MCF 10A (cell line): Measurements from ENCODE around the gene TNP2. TPM values are rescaled to one million over a fixed set of nuclear protein-coding genes. Genes with fewer than 3 reads are reported as not detected.

Experiments used
- BruUV-seq: library from RNA; stranded (reverse); fragments of 400-500 nt; replicated peaks from 2 replicates; lab custom pipeline; 2021; lab: Mats Ljungman, UMichigan
- CTCF ChIA-PET: fragments of 300-600 bp; sonication (Branson Sonifier 250); formaldehyde crosslinking; extraction: SDS; loops from one replicate; lab custom pipeline; 2021; ENCODE audit warnings: antibody characterized with exemption, inconsistent platforms; lab: Yijun Ruan, JAX
- POLR2A ChIA-PET: fragments of 300-600, 350-650 bp; sonication (Branson Sonifier 250); formaldehyde crosslinking; extraction: SDS; loops from one replicate; lab custom pipeline; 2020; ENCODE audit warnings: antibody characterized with exemption, inconsistent platforms; lab: Yijun Ruan, JAX
- DNase-seq: peaks from one replicate; pipeline ENCODE4 v3.0.0-alpha.2; 2018; ENCODE audit not compliant: unreplicated experiment
- H3K27ac Mint-ChIP-seq: one replicate; pipeline ENCODE4 v1.8.0; 2022; ENCODE audit warnings: mild to moderate bottlenecking, low read depth, mixed read lengths; ENCODE audit not compliant: unreplicated experiment
- H3K27me3 Mint-ChIP-seq: one replicate; pipeline ENCODE4 v1.8.0; 2022; ENCODE audit warnings: mixed read lengths; ENCODE audit not compliant: insufficient read depth, unreplicated experiment
- H3K36me3 Mint-ChIP-seq: one replicate; pipeline ENCODE4 v1.8.0; 2022; ENCODE audit warnings: mild to moderate bottlenecking, moderate library complexity, mixed read lengths; ENCODE audit not compliant: insufficient read depth, unreplicated experiment
- H3K4me1 Mint-ChIP-seq: one replicate; pipeline ENCODE4 v1.8.0; 2022; ENCODE audit warnings: mixed read lengths; ENCODE audit not compliant: insufficient read depth, unreplicated experiment
- H3K4me3 Mint-ChIP-seq: one replicate; pipeline ENCODE4 v1.8.0; 2022; ENCODE audit warnings: mild to moderate bottlenecking, moderate library complexity, mixed read lengths; ENCODE audit not compliant: unreplicated experiment
- H3K9me3 Mint-ChIP-seq: one replicate; pipeline ENCODE4 v1.8.0; 2022; ENCODE audit warnings: mixed read lengths; ENCODE audit not compliant: unreplicated experiment
- CTCF ChIP-seq: fragments of 200-600 bp; IDR thresholded peaks from one replicate; pipeline ENCODE4 v1.8.0; 2022; ENCODE audit warnings: antibody characterized with exemption, mild to moderate bottlenecking; ENCODE audit not compliant: unreplicated experiment
- intact Hi-C: fragments of 100-400 bp; cut with micrococcal nuclease; formaldehyde crosslinking; loops from 2 replicates; pipeline ENCODE4 v1.14.1; 2022
- total RNA-seq: library from RNA; stranded (reverse); gene quantifications from 2 replicates; pipeline ENCODE4 v1.2.3, GENCODE V29; 2022

TNP2 gene
- total RNA-seq, 1 experiment from 2014 or later: not detected

- H3K27me3 Mint-ChIP-seq: no peaks in the 10 kb centered on the region
- no peak overlapping the region for H3K27ac Mint-ChIP-seq
- no TSS peak for BruUV-seq
- DNase-seq: no peak
- H3K36me3 Mint-ChIP-seq: no peaks in the 10 kb centered on the region
- CTCF ChIA-PET: interaction anchor here (1.6 to 2.0 kb wide), 2 partner anchors 20 to 272 kb away, joined by 4 to 7 read pairs; partner anchors contain the start of gene SOCS1
- H3K9me3 Mint-ChIP-seq: no peaks in the 10 kb centered on the region
- POLR2A ChIA-PET: interaction anchor here (1.7 kb wide), 1 partner anchor 10 kb away, joined by 4 read pairs; no protein-coding TSS in a partner anchor
- intact Hi-C loops: no loop called here
- TF ChIP-seq CTCF: no peak
- no peak overlapping the region for H3K4me3 Mint-ChIP-seq
- H3K4me1 Mint-ChIP-seq: no peaks in the 10 kb centered on the region
Measured at GRCh38 chr16:11235703-11235991, 33.5 kb downstream of the TNP2 start.

GRCh38 chr16:11234884-11235702 lies 34.0 kb downstream of the TNP2 start:
- intact Hi-C loops: no loop called here
- no peak overlapping the region for H3K4me3 Mint-ChIP-seq
- H3K4me1 Mint-ChIP-seq: peaks cover under 1% of the 10 kb centered on the region
- ChIA-PET CTCF (interaction anchor here (0.7 to 2.0 kb wide), 3 partner anchors 20 to 271 kb away, joined by 3 to 7 read pairs (median 4); partner anchors contain the start of gene SOCS1), POLR2A (interaction anchor here (1.7 kb wide), 1 partner anchor 10 kb away, joined by 4 read pairs; no protein-coding TSS in a partner anchor)
- no TSS peak for BruUV-seq
- no peak for TF ChIP-seq CTCF
- no peaks in the 10 kb centered on the region for H3K27me3 Mint-ChIP-seq
- H3K9me3 Mint-ChIP-seq: no peaks in the 10 kb centered on the region
- no peak for DNase-seq
- no peak overlapping the region for H3K27ac Mint-ChIP-seq
- no peaks in the 10 kb centered on the region for H3K36me3 Mint-ChIP-seq

GRCh38 chr16:11233727-11234376 lies 35.3 kb downstream of the TNP2 start:
- CTCF ChIA-PET: interaction anchor here (0.7 kb wide), 1 partner anchor 22 kb away, joined by 3 read pairs; no protein-coding TSS in a partner anchor

More at GRCh38 chr16:11233727-11234376, 35.3 kb downstream of the TNP2 start:
- Mint-ChIP-seq H3K36me3 (peaks cover 4% of the 10 kb centered on the region), H3K27ac (no peak overlapping the region), H3K27me3 (peaks cover 8% of the 10 kb centered on the region), H3K4me1 (peaks cover 9% of the 10 kb centered on the region), H3K4me3 (no peak overlapping the region), H3K9me3 (no peaks in the 10 kb centered on the region)
- POLR2A ChIA-PET: interaction anchor here (0.6 kb wide), 1 partner anchor 18 kb away, joined by 3 read pairs; no protein-coding TSS in a partner anchor
- intact Hi-C loops: no loop called here
- DNase-seq: no peak
- no peak for TF ChIP-seq CTCF
- BruUV-seq: no TSS peak
